ENCODE measurements around the gene LRP1B.

DNA sequence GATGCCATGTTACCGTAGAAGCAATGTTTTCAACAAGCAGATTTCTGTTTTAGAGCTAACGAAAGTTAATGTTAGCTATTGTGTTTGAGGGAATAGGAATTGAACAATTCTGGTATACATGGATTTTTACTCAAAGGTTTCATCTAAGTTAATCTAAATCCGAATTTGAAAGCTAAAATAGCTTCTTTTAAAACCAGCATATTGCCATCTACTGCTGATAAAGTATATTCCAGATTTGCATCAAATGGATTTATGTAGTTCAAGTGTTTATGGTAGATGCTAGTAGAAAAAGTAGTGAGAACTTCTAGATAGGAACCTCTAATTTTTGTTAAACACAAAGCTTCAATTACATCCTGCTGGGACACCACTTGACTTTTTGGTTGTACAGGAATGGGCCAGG is 1781.1 kb downstream of the LRP1B start:
- TF ChIP-seq, protein P1, sequence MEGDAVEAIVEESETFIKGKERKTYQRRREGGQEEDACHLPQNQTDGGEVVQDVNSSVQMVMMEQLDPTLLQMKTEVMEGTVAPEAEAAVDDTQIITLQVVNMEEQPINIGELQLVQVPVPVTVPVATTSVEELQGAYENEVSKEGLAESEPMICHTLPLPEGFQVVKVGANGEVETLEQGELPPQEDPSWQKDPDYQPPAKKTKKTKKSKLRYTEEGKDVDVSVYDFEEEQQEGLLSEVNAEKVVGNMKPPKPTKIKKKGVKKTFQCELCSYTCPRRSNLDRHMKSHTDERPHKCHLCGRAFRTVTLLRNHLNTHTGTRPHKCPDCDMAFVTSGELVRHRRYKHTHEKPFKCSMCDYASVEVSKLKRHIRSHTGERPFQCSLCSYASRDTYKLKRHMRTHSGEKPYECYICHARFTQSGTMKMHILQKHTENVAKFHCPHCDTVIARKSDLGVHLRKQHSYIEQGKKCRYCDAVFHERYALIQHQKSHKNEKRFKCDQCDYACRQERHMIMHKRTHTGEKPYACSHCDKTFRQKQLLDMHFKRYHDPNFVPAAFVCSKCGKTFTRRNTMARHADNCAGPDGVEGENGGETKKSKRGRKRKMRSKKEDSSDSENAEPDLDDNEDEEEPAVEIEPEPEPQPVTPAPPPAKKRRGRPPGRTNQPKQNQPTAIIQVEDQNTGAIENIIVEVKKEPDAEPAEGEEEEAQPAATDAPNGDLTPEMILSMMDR (IDR thresholded peaks at IDR 0.05), result no peak
- no peak for TF ChIP-seq POLR2A (IDR thresholded peaks at IDR 0.05)
- TF ChIP-seq EP300 (IDR thresholded peaks at IDR 0.05), result no peak

All from tibial nerve (tissue), 4 donors.